OCI-LY1 (cell line): ENCODE data around the gene ELL.

Source experiments
- EZH2 ChIP-seq: fragments of 200-600 bp; sonication (generic), shearing (Covaris generic); IDR thresholded peaks from 2 replicates; pipeline ENCODE4 v1.8.0; 2017; ENCODE audit warnings: borderline replicate concordance, mixed run types, mild to moderate bottlenecking, antibody characterized with exemption, low read length, moderate library complexity, mixed read lengths
- TF ChIP-seq, protein P1 (sequence below): fragments of 200-600 bp; sonication (generic), shearing (Covaris generic); IDR thresholded peaks from 2 replicates; pipeline ENCODE4 v1.5.1; 2017; ENCODE audit warnings: mild to moderate bottlenecking, antibody characterized with exemption, low read length, moderate library complexity, mixed read lengths

DNA sequence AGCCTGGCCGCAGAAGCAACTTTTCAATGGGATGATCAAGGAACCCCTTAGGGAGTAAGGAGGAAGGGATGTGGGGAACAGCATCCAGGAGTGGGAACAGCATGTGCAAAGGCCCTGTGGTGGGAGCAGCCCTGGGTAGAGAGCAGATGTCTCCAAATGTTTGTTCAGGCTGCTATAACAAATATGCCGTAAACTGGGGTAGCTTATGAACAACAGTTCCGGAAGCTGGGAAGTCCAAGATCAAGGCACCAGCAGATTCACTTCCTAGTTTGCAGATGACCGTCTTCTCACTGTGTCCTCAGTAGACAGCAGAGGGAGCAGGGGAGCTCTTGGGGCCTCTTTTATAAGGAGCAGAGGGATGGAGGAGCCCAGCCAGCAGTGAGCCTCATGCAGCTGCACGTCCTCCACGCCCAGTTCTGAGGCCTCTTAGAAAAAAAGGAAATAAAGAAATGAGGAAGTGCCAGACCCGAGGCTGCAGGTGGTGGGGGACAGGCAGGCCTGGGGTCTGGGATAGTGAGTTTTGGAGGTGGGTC is 120.2 kb downstream of the ELL start:
- TF ChIP-seq, protein P1, sequence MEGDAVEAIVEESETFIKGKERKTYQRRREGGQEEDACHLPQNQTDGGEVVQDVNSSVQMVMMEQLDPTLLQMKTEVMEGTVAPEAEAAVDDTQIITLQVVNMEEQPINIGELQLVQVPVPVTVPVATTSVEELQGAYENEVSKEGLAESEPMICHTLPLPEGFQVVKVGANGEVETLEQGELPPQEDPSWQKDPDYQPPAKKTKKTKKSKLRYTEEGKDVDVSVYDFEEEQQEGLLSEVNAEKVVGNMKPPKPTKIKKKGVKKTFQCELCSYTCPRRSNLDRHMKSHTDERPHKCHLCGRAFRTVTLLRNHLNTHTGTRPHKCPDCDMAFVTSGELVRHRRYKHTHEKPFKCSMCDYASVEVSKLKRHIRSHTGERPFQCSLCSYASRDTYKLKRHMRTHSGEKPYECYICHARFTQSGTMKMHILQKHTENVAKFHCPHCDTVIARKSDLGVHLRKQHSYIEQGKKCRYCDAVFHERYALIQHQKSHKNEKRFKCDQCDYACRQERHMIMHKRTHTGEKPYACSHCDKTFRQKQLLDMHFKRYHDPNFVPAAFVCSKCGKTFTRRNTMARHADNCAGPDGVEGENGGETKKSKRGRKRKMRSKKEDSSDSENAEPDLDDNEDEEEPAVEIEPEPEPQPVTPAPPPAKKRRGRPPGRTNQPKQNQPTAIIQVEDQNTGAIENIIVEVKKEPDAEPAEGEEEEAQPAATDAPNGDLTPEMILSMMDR, result peak; percentile 48; the same call in 1 of the 2 replicates
- TF ChIP-seq EZH2, result no peak
